Motor neuron (in vitro differentiated cells): ENCODE data around the gene DDX39B. TPM values are rescaled to one million over a fixed set of nuclear protein-coding genes. Genes with fewer than 3 reads are reported as not detected.

Experiments used
- total RNA-seq, 8 experiments: library from RNA; unstranded; fragments of 300-600 nt; gene quantifications; 2 replicates each; pipeline versions ENCODE4 v1.2.3 to v1.2.4, GENCODE V29; 2022

The DDX39B gene
- total RNA-seq, 8 experiments from 2014 or later: 238 to 564 (median 386) TPM

Other genes with a start within 250 kb of the DDX39B start
- 1,000 to 10,000 TPM in 2 of 8 experiments, 100 to 1,000 TPM in 2, 10 to 100 TPM in 4; 32.0 to 4,986 (median 164) TPM for gene HLA-B, start 184.8 kb downstream of the DDX39B start, total RNA-seq
- gene MICA, start 138.4 kb downstream of the DDX39B start, total RNA-seq: 10 to 100 TPM in 4 of 8 experiments, 1 to 10 TPM in 4; 4.1 to 64.5 (median 10.3) TPM
- 1 to 10 TPM in 5 of 8 experiments, under 1 TPM in 2, not detected in 1; 0.49 to 4.2 (median 1.9) TPM for gene MICB, start 43.9 kb downstream of the DDX39B start, total RNA-seq
- 1 to 10 TPM in 2 of 8 experiments, under 1 TPM in 5, not detected in 1; 0.38 to 1.9 (median 0.75) TPM for gene MCCD1, start 13.0 kb downstream of the DDX39B start, total RNA-seq
- gene ATP6V1G2, start 4.6 kb upstream of the DDX39B start, total RNA-seq: 100 to 1,000 TPM in 2 of 8 experiments, 10 to 100 TPM in 3, 1 to 10 TPM in 2, under 1 TPM in 1; 0.25 to 110 (median 48.1) TPM
- 10 to 100 TPM; 24.2 to 44.5 (median 31.6) TPM for gene NFKBIL1, start 5.6 kb upstream of the DDX39B start, total RNA-seq
- under 1 TPM in 6 of 8 experiments, not detected in 2; 0.11 to 0.76 (median 0.41) TPM for gene LTA, start 30.3 kb upstream of the DDX39B start, total RNA-seq
- gene TNF, start 33.6 kb upstream of the DDX39B start, total RNA-seq: 1 to 10 TPM in 1 of 8 experiments, under 1 TPM in 3, not detected in 4; 0.17 to 3.9 (median 0.68) TPM
- 1 to 10 TPM in 2 of 8 experiments, under 1 TPM in 5, not detected in 1; 0.18 to 1.9 (median 0.81) TPM for gene LTB, start 40.4 kb upstream of the DDX39B start, total RNA-seq
- 1 to 10 TPM in 2 of 8 experiments, under 1 TPM in 5, not detected in 1; 0.21 to 2.6 (median 0.63) TPM for gene LST1, start 44.3 kb upstream of the DDX39B start, total RNA-seq
- under 1 TPM in 3 of 8 experiments, not detected in 5; 0.29 to 0.71 (median 0.31) TPM for gene NCR3, start 51.0 kb upstream of the DDX39B start, total RNA-seq
- gene AIF1, start 73.2 kb upstream of the DDX39B start, total RNA-seq: 1 to 10 TPM in 5 of 8 experiments, not detected in 3; 1.1 to 3.1 (median 2.0) TPM
- 100 to 1,000 TPM in 4 of 8 experiments, 10 to 100 TPM in 4; 53.2 to 259 (median 92.0) TPM for gene PRRC2A, start 78.7 kb upstream of the DDX39B start, total RNA-seq
- 100 to 1,000 TPM; 159 to 322 (median 247) TPM for gene BAG6, start 110.7 kb upstream of the DDX39B start, total RNA-seq
- gene APOM, start 113.9 kb upstream of the DDX39B start, total RNA-seq: 1 to 10 TPM; 2.3 to 6.8 (median 5.3) TPM
- gene C6orf47, start 118.8 kb upstream of the DDX39B start, total RNA-seq: 10 to 100 TPM; 10.8 to 24.6 (median 15.5) TPM
- 10 to 100 TPM; 15.2 to 27.2 (median 22.0) TPM for gene GPANK1, start 123.0 kb upstream of the DDX39B start, total RNA-seq
- 100 to 1,000 TPM; 112 to 225 (median 167) TPM for gene CSNK2B, start 124.1 kb upstream of the DDX39B start, total RNA-seq
- gene LY6G5B, start 128.0 kb upstream of the DDX39B start, total RNA-seq: 10 to 100 TPM in 2 of 8 experiments, 1 to 10 TPM in 6; 3.0 to 20.9 (median 6.3) TPM
- 1 to 10 TPM; 1.3 to 7.1 (median 2.8) TPM for gene LY6G5C, start 139.1 kb upstream of the DDX39B start, total RNA-seq
- 10 to 100 TPM; 43.8 to 69.0 (median 52.5) TPM for gene ABHD16A, start 161.3 kb upstream of the DDX39B start, total RNA-seq
- gene LY6G6F, start 164.9 kb upstream of the DDX39B start, total RNA-seq: not detected
- not detected for gene LY6G6D, start 173.3 kb upstream of the DDX39B start, total RNA-seq
- gene LY6G6C, start 179.7 kb upstream of the DDX39B start, total RNA-seq: 1 to 10 TPM in 1 of 8 experiments, under 1 TPM in 4, not detected in 3; 0.16 to 1.6 (median 0.41) TPM
- gene MPIG6B, start 181.4 kb upstream of the DDX39B start, total RNA-seq: 1 to 10 TPM in 2 of 8 experiments, under 1 TPM in 6; 0.18 to 1.8 (median 0.58) TPM
- gene DDAH2, start 187.3 kb upstream of the DDX39B start, total RNA-seq: 100 to 1,000 TPM in 5 of 8 experiments, 10 to 100 TPM in 3; 15.5 to 168 (median 120) TPM
- 100 to 1,000 TPM in 5 of 8 experiments, 10 to 100 TPM in 3; 73.5 to 627 (median 176) TPM for gene CLIC1, start 194.5 kb upstream of the DDX39B start, total RNA-seq
- gene MSH5, start 198.0 kb upstream of the DDX39B start, total RNA-seq: 10 to 100 TPM in 5 of 8 experiments, 1 to 10 TPM in 3; 3.8 to 65.3 (median 11.3) TPM
- gene SAPCD1, start 220.7 kb upstream of the DDX39B start, total RNA-seq: 1 to 10 TPM in 7 of 8 experiments, under 1 TPM in 1; 0.87 to 8.0 (median 2.7) TPM
- 1 to 10 TPM in 6 of 8 experiments, under 1 TPM in 2; 0.63 to 2.9 (median 1.4) TPM for gene VWA7, start 235.3 kb upstream of the DDX39B start, total RNA-seq